A673 (cell line): ENCODE results near the gene EIF5A.

Experiments
- CTCF ChIP-seq: fragments of 300-800, 200-600 bp; sonication (generic); conservative IDR thresholded peaks from 2 replicates; pipeline ENCODE4 v1.5.1; 2017; ENCODE audit warnings: low read depth, mild to moderate bottlenecking, antibody characterized with exemption, low read length, moderate library complexity, mixed read lengths
- EZH2 ChIP-seq: fragments of 200-600 bp; sonication (generic); IDR thresholded peaks from 2 replicates; pipeline ENCODE4 v1.6.1; 2017; ENCODE audit warnings: borderline replicate concordance, low read depth, mild to moderate bottlenecking, mixed read lengths, antibody characterized with exemption, low read length; ENCODE audit not compliant: poor library complexity, severe bottlenecking

- no peak; the same call in 1 of the 2 replicates for TF ChIP-seq CTCF
- TF ChIP-seq EZH2 = no peak
Measured at GRCh38 chr17:7352503-7352889, 45.1 kb downstream of the EIF5A start.
